Stimulated activated CD4-positive, alpha-beta T cell treated with anti-CD3 and anti-CD28 coated beads, Interleukin-12 subunit alpha, Interleukin-12 subunit beta, amount 100 ng/mL, for 4 hours (primary cell): ENCODE data around the gene TM9SF1.
"Not testable (repeated sequence)": the region's sequence is repeated elsewhere in the genome, so short reads cannot be mapped to it uniquely, and the experiment has no call there.

Experiments
- DNase-seq: peaks from one replicate; pipeline ENCODE4 v3.0.0-alpha.2; 2020

TM9SF1 gene

GRCh38 chr14:24224618-24225071 lies 29.4 kb upstream of the TM9SF1 start:
- DNase-seq, result no peak

GRCh38 chr14:24222987-24223386 lies 27.7 kb upstream of the TM9SF1 start:
- DNase-seq, result not testable (repeated sequence)

- DNase-seq, result no peak
Observed at GRCh38 chr14:24219521-24219920, 24.3 kb upstream of the TM9SF1 start.

GRCh38 chr14:24219080-24219479 lies 23.8 kb upstream of the TM9SF1 start:
- DNase-seq, result no peak

- not testable (repeated sequence) for DNase-seq
Observed at GRCh38 chr14:24216876-24217275, 21.6 kb upstream of the TM9SF1 start.

- DNase-seq, result no peak
Observed at GRCh38 chr14:24216345-24216699, 21.1 kb upstream of the TM9SF1 start.

- DNase-seq, result peak; percentile 77
Observed at GRCh38 chr14:24215495-24216344, 20.5 kb upstream of the TM9SF1 start, which contains the start of gene MDP1. Gene MDP1 (minus strand): TSS chr14:24216066. CDS start chr14:24215955, 111 bp downstream.

GRCh38 chr14:24213866-24214662 lies 18.8 kb upstream of the TM9SF1 start:
- no peak for DNase-seq

GRCh38 chr14:24212924-24213865 lies 18.0 kb upstream of the TM9SF1 start, which contains the start of gene CHMP4A:
Gene CHMP4A (minus strand): TSS chr14:24213488. CDS start chr14:24213439, 49 bp downstream.
- DNase-seq, result peak; percentile 92

GRCh38 chr14:24211311-24211710 lies 16.1 kb upstream of the TM9SF1 start:
- no peak for DNase-seq

GRCh38 chr14:24207625-24208024 lies 12.4 kb upstream of the TM9SF1 start:
- DNase-seq, result no peak

GRCh38 chr14:24207104-24207551 lies 11.9 kb upstream of the TM9SF1 start:
- no peak for DNase-seq

- no peak for DNase-seq
Observed at GRCh38 chr14:24206260-24207103, 11.2 kb upstream of the TM9SF1 start.

- no peak for DNase-seq
Observed at GRCh38 chr14:24204163-24205146, 9.2 kb upstream of the TM9SF1 start.

GRCh38 chr14:24203249-24203886 lies 8.1 kb upstream of the TM9SF1 start:
- DNase-seq, result not testable (repeated sequence)

- not testable (repeated sequence) for DNase-seq
Observed at GRCh38 chr14:24202538-24202937, 7.3 kb upstream of the TM9SF1 start.

GRCh38 chr14:24198814-24199524 lies 3.7 kb upstream of the TM9SF1 start:
- DNase-seq, result no peak

GRCh38 chr14:24197056-24197450 lies 1.8 kb upstream of the TM9SF1 start:
- DNase-seq, result no peak
